Measurements from ENCODE around the gene COL5A1.

COL5A1 gene

GRCh38 chr9:134768709-134769351, 127.2 kb downstream of the COL5A1 start:
- Histone ChIP-seq H3K36me3 (replicated peaks; ENCODE audit: low read depth, low read length) (no peaks in the 10 kb centered on the region), H3K4me1 (ENCODE audit: low read length) (peaks cover 13% of the 10 kb centered on the region), H3K27ac (ENCODE audit: low read length) (no peak overlapping the region), H2AFZ (ENCODE audit: low read depth, low read length) (no peak overlapping the region), H3K9me3 (ENCODE audit: insufficient read depth, low read length) (no peaks in the 10 kb centered on the region), H3K27me3 (ENCODE audit: low read depth, low read length) (no peaks in the 10 kb centered on the region), H3K9ac (ENCODE audit: low read length) (no peak overlapping the region), H3K4me3 (ENCODE audit: low read length) (no peak overlapping the region), H4K20me1 (ENCODE audit: insufficient read depth, low read length) (no peaks in the 10 kb centered on the region), H3K79me2 (ENCODE audit: low read length) (no peaks in the 10 kb centered on the region), H3K4me2 (ENCODE audit: low read length) (no peak overlapping the region)
- TF ChIP-seq EZH2phosphoT487 (IDR thresholded peaks at IDR 0.05; ENCODE audit: low read depth) (no peak), CTCF (IDR thresholded peaks at IDR 0.05; ENCODE audit: low read depth, low read length) (no peak)

GRCh38 chr9:134770972-134771971, 129.7 kb downstream of the COL5A1 start:
- no peak overlapping the region for H3K4me3 ChIP-seq (ENCODE audit: low read length)
- no peak overlapping the region for H2AFZ ChIP-seq (ENCODE audit: low read depth, low read length)
- no peaks in the 10 kb centered on the region for H4K20me1 ChIP-seq (ENCODE audit: insufficient read depth, low read length)
- H3K9ac ChIP-seq (ENCODE audit: low read length): no peak overlapping the region
- peaks cover 13% of the 10 kb centered on the region; the same call in 1 of the 2 replicates for H3K27me3 ChIP-seq (ENCODE audit: low read depth, low read length)
- H3K27ac ChIP-seq (ENCODE audit: low read length): no peak overlapping the region
- no peaks in the 10 kb centered on the region for H3K79me2 ChIP-seq (ENCODE audit: low read length)
- H3K4me2 ChIP-seq (ENCODE audit: low read length): peak overlapping the region; percentile 9
- peaks cover 16% of the 10 kb centered on the region for H3K4me1 ChIP-seq (ENCODE audit: low read length)
- TF ChIP-seq EZH2phosphoT487 (IDR thresholded peaks at IDR 0.05; ENCODE audit: low read depth) (no peak), CTCF (IDR thresholded peaks at IDR 0.05; ENCODE audit: low read depth, low read length) (no peak)
- H3K36me3 ChIP-seq (replicated peaks; ENCODE audit: low read depth, low read length): no peaks in the 10 kb centered on the region
- no peaks in the 10 kb centered on the region for H3K9me3 ChIP-seq (ENCODE audit: insufficient read depth, low read length)

GRCh38 chr9:134772331-134772730, 130.7 kb downstream of the COL5A1 start:
- Histone ChIP-seq H3K4me2 (ENCODE audit: low read length) (no peak overlapping the region), H3K9me3 (ENCODE audit: insufficient read depth, low read length) (no peaks in the 10 kb centered on the region), H4K20me1 (ENCODE audit: insufficient read depth, low read length) (no peaks in the 10 kb centered on the region), H3K27ac (ENCODE audit: low read length) (no peak overlapping the region), H3K9ac (ENCODE audit: low read length) (no peak overlapping the region), H2AFZ (ENCODE audit: low read depth, low read length) (no peak overlapping the region), H3K4me1 (ENCODE audit: low read length) (peaks cover 16% of the 10 kb centered on the region), H3K27me3 (ENCODE audit: low read depth, low read length) (peaks cover 19% of the 10 kb centered on the region), H3K4me3 (ENCODE audit: low read length) (no peak overlapping the region), H3K79me2 (ENCODE audit: low read length) (no peaks in the 10 kb centered on the region), H3K36me3 (replicated peaks; ENCODE audit: low read depth, low read length) (no peaks in the 10 kb centered on the region)
- TF ChIP-seq CTCF (IDR thresholded peaks at IDR 0.05; ENCODE audit: low read depth, low read length): no peak

GRCh38 chr9:134773842-134774241, 132.2 kb downstream of the COL5A1 start:
- H2AFZ ChIP-seq (ENCODE audit: low read depth, low read length): no peak overlapping the region
- TF ChIP-seq CTCF (IDR thresholded peaks at IDR 0.05; ENCODE audit: low read depth, low read length) (no peak), EZH2phosphoT487 (IDR thresholded peaks at IDR 0.05; ENCODE audit: low read depth) (no peak)
- H3K4me2 ChIP-seq (ENCODE audit: low read length): no peak overlapping the region
- H3K36me3 ChIP-seq (replicated peaks; ENCODE audit: low read depth, low read length): no peaks in the 10 kb centered on the region
- H3K9me3 ChIP-seq (ENCODE audit: insufficient read depth, low read length): no peaks in the 10 kb centered on the region
- no peak overlapping the region for H3K9ac ChIP-seq (ENCODE audit: low read length)
- no peaks in the 10 kb centered on the region for H3K79me2 ChIP-seq (ENCODE audit: low read length)
- H3K4me1 ChIP-seq (ENCODE audit: low read length): peaks cover 30% of the 10 kb centered on the region
- H4K20me1 ChIP-seq (ENCODE audit: insufficient read depth, low read length): no peaks in the 10 kb centered on the region
- H3K27ac ChIP-seq (ENCODE audit: low read length): no peak overlapping the region
- no peak overlapping the region for H3K4me3 ChIP-seq (ENCODE audit: low read length)
- peaks cover 25% of the 10 kb centered on the region for H3K27me3 ChIP-seq (ENCODE audit: low read depth, low read length)
